ENCODE data around the gene NIPSNAP3A.
"Not testable (repeated sequence)": the region's sequence is repeated elsewhere in the genome, so short reads cannot be mapped to it uniquely, and the experiment has no call there.

The NIPSNAP3A gene

GRCh38 chr9:104747565-104748358, at the start of gene NIPSNAP3A:
Gene NIPSNAP3A (plus strand): TSS chr9:104747683. CDS start chr9:104747793, 110 bp downstream.
- peak; percentile 84 for DNase-seq

GRCh38 chr9:104700306-104700705, 47.2 kb upstream of the NIPSNAP3A start:
- DNase-seq, result no peak

- DNase-seq, result not testable (repeated sequence)
Observed at GRCh38 chr9:104708737-104709136, 38.7 kb upstream of the NIPSNAP3A start.

- DNase-seq, result no peak
Observed at GRCh38 chr9:104711604-104712003, 35.9 kb upstream of the NIPSNAP3A start.

GRCh38 chr9:104725014-104725413, 22.5 kb upstream of the NIPSNAP3A start:
- peak; percentile 60 for DNase-seq

- no peak for DNase-seq
Observed at GRCh38 chr9:104738452-104738851, 9.0 kb upstream of the NIPSNAP3A start.

GRCh38 chr9:104740621-104741020, 6.9 kb upstream of the NIPSNAP3A start:
- DNase-seq, result no peak

GRCh38 chr9:104743376-104743985, 4.0 kb upstream of the NIPSNAP3A start:
- DNase-seq, result peak; percentile 74

- no peak for DNase-seq
Observed at GRCh38 chr9:104745852-104746251, 1.6 kb upstream of the NIPSNAP3A start.

GRCh38 chr9:104746285-104746684, 1.2 kb upstream of the NIPSNAP3A start:
- DNase-seq, result no peak

- DNase-seq, result no peak
Observed at GRCh38 chr9:104746798-104747197, 685 bp upstream of the NIPSNAP3A start.

- DNase-seq, result no peak
Observed at GRCh38 chr9:104747245-104747564, 278 bp upstream of the NIPSNAP3A start.

GRCh38 chr9:104748359-104749031, 1.0 kb downstream of the NIPSNAP3A start:
- peak; percentile 48 for DNase-seq

GRCh38 chr9:104750185-104750767, 2.8 kb downstream of the NIPSNAP3A start:
- DNase-seq, result no peak

- DNase-seq, result peak; percentile 95
Observed at GRCh38 chr9:104758974-104759373, 11.5 kb downstream of the NIPSNAP3A start.

GRCh38 chr9:104765138-104765537, 17.7 kb downstream of the NIPSNAP3A start:
- DNase-seq, result no peak

- no peak for DNase-seq
Observed at GRCh38 chr9:104766025-104766424, 18.5 kb downstream of the NIPSNAP3A start.

- DNase-seq, result no peak
Observed at GRCh38 chr9:104767507-104767906, 20.0 kb downstream of the NIPSNAP3A start.

- DNase-seq, result not testable (repeated sequence)
Observed at GRCh38 chr9:104769029-104769428, 21.5 kb downstream of the NIPSNAP3A start.

- DNase-seq, result no peak
Observed at GRCh38 chr9:104769655-104770054, 22.2 kb downstream of the NIPSNAP3A start.

- DNase-seq, result peak; percentile 65
Observed at GRCh38 chr9:104772714-104773510, 25.4 kb downstream of the NIPSNAP3A start.

- DNase-seq, result no peak
Observed at GRCh38 chr9:104774132-104774531, 26.6 kb downstream of the NIPSNAP3A start.
